Activated T-helper 2 cell treated with anti-CD3 and anti-CD28 coated beads, Interferon-gamma antibody, Interleukin-2, Interleukin-4, amounts not matched to agents 10 μg/mL and 5 μg/mL and 100 μg/mL, durations not matched to agents 14 hours and 24 hours and 36 hours (primary cell): ENCODE data around the gene CCDC57. TPM values are rescaled to one million over a fixed set of nuclear protein-coding genes. Genes with fewer than 3 reads are reported as not detected.
A peak's percentile ranks its signal among the peaks of the same experiment; 100 is the strongest.

Experiments used
- DNase-seq: peaks from one replicate; pipeline ENCODE4 v3.0.0; 2021; ENCODE audit warnings: low spot score
- H3K27ac Mint-ChIP-seq: one replicate; pipeline ENCODE4 v1.8.0; 2021; ENCODE audit warnings: mixed read lengths
- H3K27me3 Mint-ChIP-seq: one replicate; pipeline ENCODE4 v1.8.0; 2021; ENCODE audit warnings: low read depth, mixed read lengths
- H3K36me3 Mint-ChIP-seq: one replicate; pipeline ENCODE4 v1.8.0; 2021; ENCODE audit warnings: low read depth, mixed read lengths
- H3K4me1 Mint-ChIP-seq: one replicate; pipeline ENCODE4 v1.8.0; 2021; ENCODE audit warnings: low read depth, mixed read lengths
- H3K4me3 Mint-ChIP-seq: one replicate; pipeline ENCODE4 v1.8.0; 2021; ENCODE audit warnings: low read depth, mild to moderate bottlenecking, moderate library complexity, mixed read lengths
- H3K9me3 Mint-ChIP-seq: one replicate; pipeline ENCODE4 v1.8.0; 2021; ENCODE audit warnings: mixed read lengths
- intact Hi-C: fragments of 100-400 bp; cut with micrococcal nuclease; formaldehyde crosslinking; loops from one replicate; pipeline ENCODE4 v1.15.1; 2023
- total RNA-seq: library from RNA; stranded (reverse); gene quantifications from 2 replicates; pipeline ENCODE4 v1.2.3, GENCODE V29; 2022

The CCDC57 gene
- total RNA-seq, 1 donor from 2014 or later = 51.7 TPM

DNA sequence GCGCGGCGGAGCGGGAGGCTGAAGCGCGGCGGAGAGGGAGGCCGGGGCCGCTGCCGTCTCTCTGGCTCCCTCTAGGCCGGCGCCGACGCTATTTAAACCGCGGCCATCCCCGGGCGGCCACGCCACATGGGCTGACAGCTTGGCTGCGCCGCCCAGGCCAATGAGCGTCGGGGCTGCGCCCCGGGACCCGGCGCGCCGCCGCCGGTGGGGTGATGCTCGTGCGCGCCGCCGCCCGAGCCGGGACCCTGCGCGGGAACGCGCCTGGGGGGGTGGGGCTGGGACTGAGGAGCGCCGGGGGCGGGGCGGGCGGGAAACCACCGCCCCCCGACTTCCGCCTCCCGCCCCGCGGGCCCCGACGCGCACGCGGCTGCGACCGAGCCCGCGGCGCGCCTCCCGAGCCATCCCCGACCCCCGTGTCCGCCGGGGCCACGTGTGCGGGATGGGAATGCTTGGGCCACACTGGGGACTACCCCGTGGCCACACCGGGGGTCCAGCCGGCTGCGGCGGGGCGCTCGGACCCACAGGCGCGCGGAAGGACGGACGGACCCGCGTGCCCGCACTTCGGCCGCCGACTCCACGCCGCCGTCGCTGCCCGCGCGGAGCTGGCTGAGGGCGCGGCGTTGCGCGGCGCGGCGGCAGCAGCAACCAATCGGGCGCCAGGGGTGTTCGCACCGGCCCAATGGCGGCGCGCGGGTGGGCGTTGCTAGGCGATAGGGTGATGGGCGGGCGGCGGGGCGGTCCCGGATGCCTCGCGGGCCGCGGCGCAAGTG lies 114.3 kb downstream of the CCDC57 start, which contains the start of gene FASN:
Gene FASN, minus strand, starts transcription at position 68 of the 770 bp plus-strand sequence. CDS start 1,791 bp downstream, outside the sequence.
- DNase-seq = peak; percentile 91
- Mint-ChIP-seq H3K36me3 (peaks cover 28% of the 10 kb centered on the region), H3K4me3 (peak within 1 kb of the TSS; percentile 77), H3K4me1 (peaks cover 5% of the 10 kb centered on the region), H3K27me3 (no peaks in the 10 kb centered on the region), H3K27ac (peak within 1 kb of the TSS; percentile 55), H3K9me3 (no peaks in the 10 kb centered on the region)
- intact Hi-C loops = loop anchor here (1.0 kb wide), 1 partner anchor 8 kb away; no protein-coding TSS in a partner anchor

DNA sequence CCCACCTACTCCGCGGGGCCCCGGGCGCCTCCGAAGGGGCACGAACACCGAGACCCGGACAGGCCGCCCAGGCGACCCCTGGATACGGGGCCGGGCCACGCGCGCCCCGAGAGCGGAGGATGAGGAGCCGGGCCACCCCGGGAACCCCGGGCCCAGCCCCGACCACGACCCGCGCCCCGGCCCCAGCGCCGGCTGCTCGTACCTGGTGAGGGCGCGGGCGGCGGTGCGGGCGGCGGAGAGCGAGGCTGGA lies 114.8 kb downstream of the CCDC57 start:
- Mint-ChIP-seq H3K9me3 (no peaks in the 10 kb centered on the region), H3K4me3 (peak overlapping the region; percentile 70), H3K36me3 (peaks cover 32% of the 10 kb centered on the region), H3K27ac (peak overlapping the region; percentile 12), H3K4me1 (peaks cover 7% of the 10 kb centered on the region), H3K27me3 (no peaks in the 10 kb centered on the region)
- intact Hi-C loops = loop anchor here (1.0 kb wide), 1 partner anchor 8 kb away; no protein-coding TSS in a partner anchor
- no peak for DNase-seq

DNA sequence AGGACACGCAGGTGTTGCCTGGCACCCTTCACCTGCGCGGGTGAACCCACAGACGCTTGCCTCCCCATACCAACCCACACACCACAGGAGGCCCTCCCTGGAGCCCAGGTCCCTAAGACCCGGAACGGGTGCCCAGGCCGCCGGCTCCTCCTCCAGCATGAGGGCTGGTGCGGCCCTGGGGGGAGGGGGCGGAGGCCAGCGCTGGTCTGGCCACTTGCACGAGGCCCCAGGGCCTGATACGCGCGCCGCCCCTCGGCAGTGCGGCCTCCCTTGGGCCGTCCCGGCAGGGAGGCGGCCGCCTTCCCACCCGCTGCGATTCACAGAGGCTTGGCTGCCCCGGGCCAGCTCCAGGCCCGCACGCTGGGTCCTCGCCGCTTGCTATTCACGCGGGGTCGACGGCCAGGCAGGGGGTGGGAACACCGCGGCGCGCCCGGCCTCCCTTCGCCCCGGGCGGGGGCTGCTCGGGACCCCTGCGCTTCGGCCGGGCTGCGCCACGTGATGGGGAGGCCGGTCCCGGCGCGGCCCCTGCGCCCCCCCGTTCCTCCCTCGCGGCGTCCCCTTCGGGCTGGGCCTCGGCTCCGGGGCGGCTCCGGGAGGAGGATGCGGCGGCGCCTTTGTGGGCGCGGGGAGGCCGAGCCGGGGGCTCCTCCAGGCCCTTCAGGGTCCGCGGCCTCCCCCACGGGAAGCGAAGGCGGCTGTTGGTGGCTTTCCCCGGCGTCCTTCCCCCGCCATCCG lies 115.3 kb downstream of the CCDC57 start:
- Mint-ChIP-seq H3K36me3 (peaks cover 30% of the 10 kb centered on the region), H3K4me1 (peaks cover 7% of the 10 kb centered on the region), H3K9me3 (no peaks in the 10 kb centered on the region), H3K27me3 (no peaks in the 10 kb centered on the region), H3K27ac (peak overlapping the region; percentile 55), H3K4me3 (peak overlapping the region; percentile 77)
- DNase-seq = no peak
- intact Hi-C loops = no loop called here

DNA sequence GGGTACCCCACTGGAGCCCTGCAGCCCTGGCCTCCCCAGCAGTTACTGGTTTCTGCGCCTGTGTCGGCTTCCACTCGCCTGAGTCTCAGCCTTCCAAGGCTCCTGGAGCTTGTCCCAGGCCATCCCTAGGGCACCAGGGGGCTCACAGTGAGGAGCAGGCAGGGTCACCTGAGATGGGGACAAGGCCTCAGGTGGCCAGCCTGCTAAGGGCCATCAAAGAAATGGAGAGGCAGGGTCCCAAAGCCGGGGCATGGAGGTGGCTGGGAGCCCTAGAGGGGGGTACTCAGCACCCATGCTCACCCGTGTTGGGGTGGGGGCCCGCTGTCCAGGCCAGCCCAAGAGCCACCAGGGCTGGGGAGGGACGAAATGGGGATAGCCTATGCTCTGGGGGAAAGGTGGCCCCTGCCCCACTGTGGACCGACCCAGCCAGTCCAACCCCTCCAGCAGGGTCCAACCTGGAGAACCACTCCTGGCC lies 115.9 kb downstream of the CCDC57 start:
- H3K27me3 Mint-ChIP-seq = no peaks in the 10 kb centered on the region
- no peaks in the 10 kb centered on the region for H3K9me3 Mint-ChIP-seq
- intact Hi-C loops = no loop called here
- H3K4me3 Mint-ChIP-seq = peak overlapping the region; percentile 77
- H3K36me3 Mint-ChIP-seq = peaks cover 31% of the 10 kb centered on the region
- H3K27ac Mint-ChIP-seq = peak overlapping the region; percentile 55
- peaks cover 7% of the 10 kb centered on the region for H3K4me1 Mint-ChIP-seq
- no peak for DNase-seq

DNA sequence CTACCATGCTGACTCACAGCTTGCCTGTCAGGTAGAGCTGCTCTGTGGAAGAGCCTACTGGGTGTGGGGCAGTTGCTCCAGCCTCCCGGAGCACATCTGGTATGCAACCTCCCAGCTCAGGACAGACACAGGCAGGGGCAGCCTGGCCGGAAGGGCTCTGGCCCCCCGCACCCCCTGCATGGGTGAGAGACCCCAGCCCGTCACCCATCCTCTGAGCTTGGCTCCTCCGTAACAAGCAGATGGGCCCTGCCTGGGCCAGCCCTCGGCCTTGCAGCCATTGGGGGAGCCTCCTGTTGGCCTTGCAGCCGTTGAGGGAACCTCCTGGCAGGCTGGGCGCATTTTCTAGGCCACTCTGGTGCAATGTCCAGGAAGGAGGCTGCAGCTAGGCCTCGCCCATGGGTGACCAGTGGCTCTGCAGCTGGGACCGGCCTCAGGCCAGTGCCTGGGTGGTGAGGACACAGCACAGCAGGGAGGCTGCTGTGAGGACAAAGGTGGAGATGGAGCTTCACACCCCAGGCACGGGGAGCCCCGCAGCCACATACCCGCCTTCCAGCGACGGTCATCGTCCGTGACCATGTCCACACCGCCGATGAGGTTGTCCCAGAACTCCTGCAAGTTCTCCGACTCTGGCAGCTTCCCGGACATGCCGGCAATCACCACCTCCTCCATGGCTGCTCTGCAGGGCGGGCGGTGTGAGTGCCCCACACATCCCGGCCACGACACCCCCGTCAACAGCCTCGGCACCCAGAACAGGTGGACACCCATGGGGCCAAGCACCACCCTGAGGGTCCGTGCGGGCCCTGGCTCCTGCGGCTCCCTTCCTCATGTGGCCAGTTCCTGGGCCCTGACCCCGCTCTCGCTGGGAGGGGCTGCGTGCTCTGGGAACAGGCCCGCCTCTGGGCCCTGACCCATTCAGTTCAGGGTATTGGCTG lies 116.6 kb downstream of the CCDC57 start:
- no peaks in the 10 kb centered on the region for H3K9me3 Mint-ChIP-seq
- H3K36me3 Mint-ChIP-seq = peaks cover 32% of the 10 kb centered on the region
- H3K27me3 Mint-ChIP-seq = no peaks in the 10 kb centered on the region
- peak overlapping the region; percentile 49 for H3K27ac Mint-ChIP-seq
- no peak for DNase-seq
- H3K4me3 Mint-ChIP-seq = peak overlapping the region; percentile 77
- intact Hi-C loops = no loop called here
- H3K4me1 Mint-ChIP-seq = peaks cover 7% of the 10 kb centered on the region

DNA sequence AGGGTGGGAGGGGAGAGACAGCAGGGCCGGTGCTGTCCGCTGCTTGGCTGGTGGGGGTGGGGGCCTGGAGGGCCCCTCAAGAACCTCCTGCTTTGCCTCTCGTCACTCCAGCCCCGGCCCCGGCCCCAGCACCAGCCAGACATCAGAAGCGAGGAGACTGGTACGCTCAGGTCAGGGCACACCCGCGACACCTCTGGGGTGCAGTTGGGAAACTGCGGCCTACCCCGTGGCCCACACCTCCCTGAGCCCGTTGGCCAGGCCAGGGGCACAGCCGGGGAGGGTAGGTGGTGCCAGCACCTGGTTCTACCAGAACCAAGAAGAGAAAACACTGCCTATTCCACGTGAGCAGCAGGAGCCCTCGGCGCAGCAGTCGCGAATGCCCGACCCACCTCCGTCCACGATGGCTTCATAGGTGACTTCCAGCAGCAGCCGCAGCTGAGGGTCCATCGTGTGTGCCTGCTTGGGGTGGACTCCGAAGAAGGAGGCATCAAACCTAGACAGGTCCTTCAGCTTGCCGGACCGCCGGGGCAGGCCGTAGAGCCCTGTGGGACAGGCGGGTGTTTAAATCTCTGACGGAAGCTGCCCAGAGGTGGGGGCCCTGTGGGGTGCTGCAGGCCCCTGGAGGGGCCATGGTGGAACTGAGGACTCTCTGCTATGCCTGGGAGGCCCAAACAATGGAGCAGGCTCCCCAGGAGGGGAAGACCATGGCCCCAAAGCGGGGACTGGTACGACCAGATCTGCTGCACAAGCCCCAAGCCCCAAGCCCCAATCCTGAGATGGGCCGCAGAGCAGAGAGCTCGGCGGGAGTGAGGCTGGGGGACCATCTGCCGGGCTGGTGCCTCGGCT lies 117.5 kb downstream of the CCDC57 start:
- no peaks in the 10 kb centered on the region for H3K9me3 Mint-ChIP-seq
- no peaks in the 10 kb centered on the region for H3K27me3 Mint-ChIP-seq
- peak overlapping the region; percentile 77 for H3K4me3 Mint-ChIP-seq
- intact Hi-C loops = no loop called here
- H3K27ac Mint-ChIP-seq = no peak overlapping the region
- H3K4me1 Mint-ChIP-seq = peaks cover 7% of the 10 kb centered on the region
- DNase-seq = no peak
- H3K36me3 Mint-ChIP-seq = peaks cover 34% of the 10 kb centered on the region

DNA sequence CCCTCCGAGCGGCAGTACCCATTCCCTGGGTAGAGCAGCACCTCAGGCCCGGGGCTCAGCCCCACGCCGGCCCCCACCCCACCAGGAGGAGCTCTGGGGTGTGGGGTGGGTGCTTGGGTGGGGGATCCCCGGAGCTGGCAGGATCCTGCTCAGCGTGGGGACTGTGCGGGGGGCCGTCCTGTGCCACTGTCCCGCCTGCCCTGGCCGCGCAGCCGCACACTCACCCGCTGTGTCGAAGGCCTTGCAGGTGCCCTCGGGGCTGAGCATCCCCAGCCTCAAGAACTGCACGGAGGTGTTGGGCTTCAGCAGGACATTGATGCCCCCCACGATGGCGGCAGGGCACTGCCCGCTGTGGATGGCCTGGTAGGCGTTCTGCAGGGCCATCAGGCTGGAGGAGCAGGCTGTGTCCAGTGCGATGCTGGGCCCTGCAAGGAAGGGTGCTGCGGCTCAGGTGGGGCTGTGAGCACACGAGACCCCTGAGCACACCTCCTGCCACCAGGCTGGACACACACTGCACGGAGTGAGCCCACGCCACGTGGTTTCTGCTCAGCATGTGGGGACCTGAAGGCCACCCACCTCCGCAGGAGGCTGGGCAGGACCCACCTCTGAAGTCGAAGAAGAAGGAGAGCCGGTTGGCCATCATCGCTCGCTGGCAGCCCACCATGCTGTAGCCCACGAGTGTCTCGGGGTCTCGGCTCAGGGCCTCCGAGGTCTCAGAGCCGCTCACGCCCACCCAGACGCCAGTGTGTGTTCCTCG lies 119.5 kb downstream of the CCDC57 start:
- intact Hi-C loops = no loop called here
- no peaks in the 10 kb centered on the region for H3K27me3 Mint-ChIP-seq
- H3K9me3 Mint-ChIP-seq = no peaks in the 10 kb centered on the region
- peak overlapping the region; percentile 49 for H3K27ac Mint-ChIP-seq
- DNase-seq = no peak
- peaks cover 36% of the 10 kb centered on the region for H3K36me3 Mint-ChIP-seq
- H3K4me1 Mint-ChIP-seq = peaks cover 4% of the 10 kb centered on the region
- no peak overlapping the region for H3K4me3 Mint-ChIP-seq

DNA sequence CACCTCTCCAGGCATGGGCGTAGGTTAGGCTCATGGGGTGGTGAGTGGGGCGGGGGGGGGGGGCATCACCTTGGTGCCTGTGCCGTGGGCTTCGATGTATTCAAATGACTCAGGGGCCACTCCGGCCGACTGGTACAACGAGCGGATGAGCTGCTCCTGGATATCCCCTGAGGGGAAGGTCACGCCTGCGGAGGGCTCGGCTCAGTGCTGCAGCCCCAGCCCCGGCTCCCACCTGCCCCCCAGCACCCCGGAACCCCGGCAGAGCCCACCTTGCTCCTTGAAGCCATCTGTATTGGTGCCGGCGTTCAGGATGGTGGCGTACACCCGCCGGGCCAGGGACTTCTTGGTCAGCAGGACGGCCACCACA lies 120.0 kb downstream of the CCDC57 start:
- Mint-ChIP-seq H3K27ac (no peak overlapping the region), H3K4me3 (no peak overlapping the region), H3K27me3 (no peaks in the 10 kb centered on the region), H3K36me3 (peaks cover 41% of the 10 kb centered on the region), H3K4me1 (peaks cover 4% of the 10 kb centered on the region), H3K9me3 (no peaks in the 10 kb centered on the region)
- intact Hi-C loops = no loop called here
- no peak for DNase-seq

DNA sequence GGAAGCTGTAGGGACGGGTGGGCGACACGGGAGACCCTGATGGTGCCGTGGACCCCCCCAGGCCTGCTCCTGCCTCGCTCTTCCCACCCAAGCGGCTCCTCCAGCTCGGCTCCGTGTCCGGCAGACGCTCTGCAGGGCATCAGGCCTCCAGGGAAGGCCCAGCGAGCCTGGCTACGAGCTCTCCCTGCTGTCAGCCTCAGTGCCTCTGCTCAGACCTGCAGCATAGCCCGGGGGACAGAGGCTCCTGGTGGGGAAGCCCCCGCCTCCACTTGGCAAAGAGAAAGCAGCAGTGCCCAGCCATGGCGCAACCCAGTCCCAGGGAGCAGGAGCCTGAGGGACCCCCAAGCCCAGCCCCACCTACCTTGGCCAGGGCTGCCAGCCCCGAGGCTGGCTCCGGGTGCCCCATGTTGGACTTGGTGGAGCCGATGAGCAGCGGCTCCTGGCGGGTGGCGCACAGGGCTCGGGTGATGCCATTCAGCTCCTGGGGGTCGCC lies 120.5 kb downstream of the CCDC57 start:
- Mint-ChIP-seq H3K4me1 (peaks cover 4% of the 10 kb centered on the region), H3K27ac (no peak overlapping the region), H3K36me3 (peaks cover 41% of the 10 kb centered on the region), H3K27me3 (no peaks in the 10 kb centered on the region), H3K4me3 (no peak overlapping the region), H3K9me3 (no peaks in the 10 kb centered on the region)
- no peak for DNase-seq
- intact Hi-C loops = no loop called here

DNA sequence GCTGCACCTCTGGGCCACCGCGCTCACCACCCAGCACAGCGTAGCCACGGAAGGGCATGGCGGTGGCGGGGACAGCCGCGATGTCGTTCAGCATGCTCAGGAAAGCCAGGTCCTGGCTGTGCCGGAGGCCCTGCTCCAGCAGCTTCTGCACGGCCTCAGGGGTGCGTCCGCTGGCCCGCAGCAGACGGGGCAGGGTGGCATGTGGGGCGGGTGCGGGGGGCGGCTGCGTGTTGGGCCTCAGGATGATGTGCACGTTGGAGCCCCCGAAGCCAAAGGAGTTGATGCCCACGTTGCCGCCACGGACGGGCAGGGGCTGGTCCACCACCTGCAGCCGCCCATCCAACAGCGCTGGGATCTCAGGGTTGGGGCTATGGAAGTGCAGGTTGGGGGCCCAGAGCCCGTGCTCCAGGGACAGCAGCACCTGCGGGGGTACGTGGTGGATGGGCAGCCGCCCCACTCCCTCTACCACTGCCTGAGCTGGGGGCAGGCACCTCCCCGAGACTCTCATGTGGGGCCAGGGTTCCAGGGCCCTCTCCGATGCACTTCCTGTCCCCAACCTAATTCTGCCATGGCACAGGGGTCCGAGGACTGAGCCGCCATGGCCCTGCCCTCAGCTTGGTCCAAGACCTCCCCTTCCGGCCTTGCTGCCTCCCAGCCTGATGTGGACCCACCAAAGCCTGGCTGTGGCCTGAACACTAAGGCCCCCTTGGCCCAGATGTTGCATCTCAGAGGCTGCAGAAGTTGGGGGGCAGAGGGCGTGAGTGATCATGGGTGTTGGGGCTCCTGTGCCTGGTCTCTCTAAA lies 121.2 kb downstream of the CCDC57 start:
- Mint-ChIP-seq H3K27me3 (no peaks in the 10 kb centered on the region), H3K4me3 (no peak overlapping the region), H3K36me3 (peaks cover 40% of the 10 kb centered on the region), H3K27ac (no peak overlapping the region), H3K9me3 (no peaks in the 10 kb centered on the region), H3K4me1 (peaks cover 4% of the 10 kb centered on the region)
- no peak for DNase-seq
- intact Hi-C loops = no loop called here
